Hepatocyte (in vitro differentiated cells): ENCODE data around the gene PPP1R1C. TPM values are rescaled to one million over a fixed set of nuclear protein-coding genes. Genes with fewer than 3 reads are reported as not detected.

Experiments
- DNase-seq: peaks from one replicate; pipeline ENCODE4 v3.0.0-alpha.2; 2016; ENCODE audit warnings: low spot score
- H2AFZ ChIP-seq: fragments of 200-600 bp; sonication (generic); 2 replicates; pipeline ENCODE4 v1.6.0; 2016; ENCODE audit warnings: antibody characterized with exemption, mild to moderate bottlenecking
- H3K27ac ChIP-seq: fragments of 200-600 bp; sonication (generic); 2 replicates; pipeline ENCODE4 v1.5.1; 2016; ENCODE audit warnings: mild to moderate bottlenecking
- H3K27me3 ChIP-seq: fragments of 200-600 bp; sonication (generic); 2 replicates; pipeline ENCODE4 v1.6.1; 2016
- H3K36me3 ChIP-seq: fragments of 200-600 bp; sonication (generic); replicated peaks from 2 replicates; pipeline ENCODE4 v1.5.1; 2016; ENCODE audit warnings: low read depth; ENCODE audit not compliant: insufficient read depth
- H3K4me1 ChIP-seq: fragments of 200-600 bp; sonication (generic); 2 replicates; pipeline ENCODE4 v1.5.1; 2016; ENCODE audit warnings: mild to moderate bottlenecking, moderate library complexity; ENCODE audit not compliant: insufficient read depth
- H3K4me2 ChIP-seq: fragments of 200-600 bp; sonication (generic); 2 replicates; pipeline ENCODE4 v1.6.0; 2016
- H3K4me3 ChIP-seq: fragments of 200-600 bp; sonication (generic); 2 replicates; pipeline ENCODE4 v1.5.1; 2016; ENCODE audit warnings: mild to moderate bottlenecking
- H3K79me2 ChIP-seq: fragments of 200-600 bp; sonication (generic); 2 replicates; pipeline ENCODE4 v1.6.0; 2017; ENCODE audit warnings: mild to moderate bottlenecking
- H3K9me2 ChIP-seq: fragments of 200-600 bp; sonication (generic); replicated peaks from 2 replicates; pipeline ENCODE4 v1.6.0; 2017; ENCODE audit warnings: mild to moderate bottlenecking; ENCODE audit not compliant: insufficient read depth
- H3K9me3 ChIP-seq: fragments of 200-600 bp; sonication (generic); 2 replicates; pipeline ENCODE4 v1.5.1; 2016; ENCODE audit warnings: low read depth, mild to moderate bottlenecking
- H4K20me1 ChIP-seq: fragments of 200-600 bp; sonication (generic); 2 replicates; pipeline ENCODE4 v1.6.0; 2016; ENCODE audit warnings: mild to moderate bottlenecking; ENCODE audit not compliant: insufficient read depth, poor library complexity, severe bottlenecking
- EZH2 ChIP-seq: fragments of 200-600 bp; sonication (generic); IDR thresholded peaks from 2 replicates; pipeline ENCODE4 v1.6.1; 2016; ENCODE audit warnings: antibody characterized with exemption, mild to moderate bottlenecking, borderline replicate concordance
- EZH2phosphoT487 ChIP-seq: fragments of 200-600 bp; sonication (generic); IDR thresholded peaks from one replicate; pipeline ENCODE4 v1.6.1; 2018; ENCODE audit warnings: antibody characterized with exemption, mild to moderate bottlenecking, low read depth, moderate library complexity; ENCODE audit not compliant: unreplicated experiment, severe bottlenecking
- WGBS: methylation state at CpG from one replicate; pipeline ENCODE4 v1.1.6; 2016; ENCODE audit warnings: low lambda C conversion rate; ENCODE audit errors: missing lambda C conversion rate; 5-methylcytosine and 5-hydroxymethylcytosine counted together
- polyA plus RNA-seq: library from polyadenylated mRNA; unstranded; fragments of >200 nt; fragmentation: Nextera tagmentation; extraction: Ambion mirVana; gene quantifications from 2 replicates; pipeline ENCODE4 v1.2.1, GENCODE V29; 2016
- total RNA-seq: library from RNA; depleted of rRNA; stranded (reverse); fragments of >200 nt; gene quantifications from 2 replicates; pipeline ENCODE4 v1.2.3, GENCODE V29; 2014
- TF ChIP-seq, protein P1 (sequence below): fragments of 200-600 bp; sonication (generic); IDR thresholded peaks from 2 replicates; pipeline ENCODE4 v1.5.1; 2016; ENCODE audit warnings: antibody characterized with exemption, mild to moderate bottlenecking; ENCODE audit not compliant: poor library complexity

PPP1R1C gene
- total and polyA plus RNA-seq, 2 experiments from 2014 or later: 8.4 to 10.7 TPM

DNA sequence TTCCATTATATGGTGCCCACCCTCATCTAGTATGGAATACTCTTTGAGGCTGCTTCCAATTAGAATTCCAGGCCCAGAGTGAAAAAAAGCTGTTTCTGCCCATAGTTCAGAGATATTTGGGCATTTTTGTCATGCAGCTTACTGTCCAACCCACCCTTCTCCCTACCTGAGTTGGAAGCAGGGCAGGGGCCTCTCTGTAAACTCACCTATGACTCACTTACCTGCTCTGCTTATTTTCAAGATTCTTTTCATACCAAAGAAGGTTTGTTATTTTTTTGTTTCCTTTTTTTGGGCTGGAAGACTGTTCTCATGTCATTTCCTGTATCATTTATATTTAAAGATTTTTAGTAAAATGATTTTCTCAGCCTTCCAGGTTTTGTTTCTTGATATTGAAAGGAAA is 38.4 kb upstream of the PPP1R1C start:
- H3K4me3 ChIP-seq: no peak overlapping the region
- TF ChIP-seq EZH2 (no peak), EZH2phosphoT487 (no peak)
- TF ChIP-seq, protein P1, sequence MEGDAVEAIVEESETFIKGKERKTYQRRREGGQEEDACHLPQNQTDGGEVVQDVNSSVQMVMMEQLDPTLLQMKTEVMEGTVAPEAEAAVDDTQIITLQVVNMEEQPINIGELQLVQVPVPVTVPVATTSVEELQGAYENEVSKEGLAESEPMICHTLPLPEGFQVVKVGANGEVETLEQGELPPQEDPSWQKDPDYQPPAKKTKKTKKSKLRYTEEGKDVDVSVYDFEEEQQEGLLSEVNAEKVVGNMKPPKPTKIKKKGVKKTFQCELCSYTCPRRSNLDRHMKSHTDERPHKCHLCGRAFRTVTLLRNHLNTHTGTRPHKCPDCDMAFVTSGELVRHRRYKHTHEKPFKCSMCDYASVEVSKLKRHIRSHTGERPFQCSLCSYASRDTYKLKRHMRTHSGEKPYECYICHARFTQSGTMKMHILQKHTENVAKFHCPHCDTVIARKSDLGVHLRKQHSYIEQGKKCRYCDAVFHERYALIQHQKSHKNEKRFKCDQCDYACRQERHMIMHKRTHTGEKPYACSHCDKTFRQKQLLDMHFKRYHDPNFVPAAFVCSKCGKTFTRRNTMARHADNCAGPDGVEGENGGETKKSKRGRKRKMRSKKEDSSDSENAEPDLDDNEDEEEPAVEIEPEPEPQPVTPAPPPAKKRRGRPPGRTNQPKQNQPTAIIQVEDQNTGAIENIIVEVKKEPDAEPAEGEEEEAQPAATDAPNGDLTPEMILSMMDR: no peak
- no peaks in the 10 kb centered on the region for H3K79me2 ChIP-seq
- H4K20me1 ChIP-seq: no peaks in the 10 kb centered on the region
- H3K36me3 ChIP-seq: no peaks in the 10 kb centered on the region
- peaks cover 13% of the 10 kb centered on the region for H3K4me1 ChIP-seq
- H2AFZ ChIP-seq: no peak overlapping the region
- H3K9me2 ChIP-seq: no peaks in the 10 kb centered on the region
- peak overlapping the region; percentile 44 for H3K27ac ChIP-seq
- no peaks in the 10 kb centered on the region for H3K9me3 ChIP-seq
- no peaks in the 10 kb centered on the region for H3K27me3 ChIP-seq
- DNase-seq: no peak
- H3K4me2 ChIP-seq: no peak overlapping the region

DNA sequence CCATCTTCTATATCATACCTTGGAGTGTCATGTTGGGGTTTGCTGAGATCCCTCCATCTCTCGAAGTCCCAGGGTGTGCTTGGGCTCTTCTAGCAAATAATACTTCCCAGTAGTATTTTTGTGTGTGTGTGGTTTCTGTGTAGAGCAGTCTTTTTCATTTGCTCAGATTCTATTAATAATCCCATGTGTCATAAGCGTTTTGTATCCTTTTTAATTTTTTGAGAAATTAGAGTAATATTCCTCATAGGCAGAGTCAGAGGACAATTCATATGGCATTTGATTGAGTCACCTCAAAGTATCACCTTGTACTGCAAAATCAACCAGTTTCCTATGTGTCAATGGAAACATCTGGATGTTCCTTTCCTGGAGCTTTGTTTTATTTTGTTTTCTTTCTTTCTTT is 37.4 kb upstream of the PPP1R1C start:
- Histone ChIP-seq H3K79me2 (no peaks in the 10 kb centered on the region), H3K4me2 (no peak overlapping the region), H3K36me3 (no peaks in the 10 kb centered on the region), H3K27ac (peak overlapping the region; percentile 44), H3K9me2 (no peaks in the 10 kb centered on the region), H4K20me1 (no peaks in the 10 kb centered on the region), H3K27me3 (no peaks in the 10 kb centered on the region), H3K4me3 (no peak overlapping the region), H3K4me1 (peaks cover 18% of the 10 kb centered on the region), H2AFZ (no peak overlapping the region), H3K9me3 (no peaks in the 10 kb centered on the region)
- DNase-seq: no peak
- TF ChIP-seq EZH2phosphoT487: no peak
- TF ChIP-seq, protein P1: no peak
- TF ChIP-seq EZH2: no peak
- 98% methylated on average over 2 of the region's 2 CpGs for WGBS

DNA sequence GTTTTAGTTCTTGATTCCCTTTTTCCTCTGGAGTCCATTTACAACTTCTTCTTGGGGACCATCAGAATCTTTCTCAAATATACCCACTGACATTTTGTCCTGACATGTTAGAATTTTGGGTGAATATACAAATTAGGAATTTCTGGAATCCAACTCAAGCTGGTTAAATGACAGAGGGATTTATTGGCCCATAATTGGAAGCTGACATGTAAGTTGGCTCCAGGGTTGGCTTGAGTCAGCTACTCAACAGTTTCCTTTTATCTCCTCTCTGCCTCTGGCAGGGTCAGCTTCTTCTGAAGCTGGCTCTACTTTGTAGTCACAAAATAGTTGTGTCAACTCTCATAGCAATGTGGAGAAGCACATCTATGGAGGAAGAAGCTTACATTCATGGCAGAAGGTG is 36.6 kb upstream of the PPP1R1C start:
- Histone ChIP-seq H2AFZ (no peak overlapping the region), H3K9me3 (no peaks in the 10 kb centered on the region), H3K9me2 (no peaks in the 10 kb centered on the region), H3K27me3 (no peaks in the 10 kb centered on the region), H4K20me1 (no peaks in the 10 kb centered on the region), H3K4me2 (no peak overlapping the region), H3K27ac (no peak overlapping the region), H3K4me1 (peaks cover 12% of the 10 kb centered on the region), H3K79me2 (no peaks in the 10 kb centered on the region), H3K36me3 (no peaks in the 10 kb centered on the region), H3K4me3 (no peak overlapping the region)
- DNase-seq: no peak
- TF ChIP-seq, protein P1: no peak
- TF ChIP-seq EZH2 (no peak), EZH2phosphoT487 (no peak)
